Panc1 (cell line): ENCODE results near the gene LMTK2. TPM values are rescaled to one million over a fixed set of nuclear protein-coding genes. Genes with fewer than 3 reads are reported as not detected.

Source experiments
- ATAC-seq: fragments of 200-7000 bp; cut with Tn5 transposase; 2 replicates; pipeline ENCODE4 v1.9.1; 2020; ENCODE audit warnings: mild to moderate bottlenecking, moderate library complexity
- BruUV-seq: library from RNA; stranded (reverse); fragments of 400-500 nt; replicated peaks from 2 replicates; lab custom pipeline; 2021; lab: Mats Ljungman, UMichigan
- CTCF ChIA-PET: fragments of 300-600 bp; sonication (Branson Sonifier 250); formaldehyde crosslinking; loops from one replicate; lab custom pipeline; 2022; ENCODE audit warnings: antibody characterized with exemption; lab: Charles Lee
- POLR2A ChIA-PET: fragments of 300-600 bp; sonication (Branson Sonifier 250); formaldehyde crosslinking; loops from one replicate; lab custom pipeline; 2022; ENCODE audit warnings: antibody characterized with exemption; lab: Charles Lee
- DNase-seq: peaks from one replicate; pipeline ENCODE4 v3.0.0-alpha.2; 2010; ENCODE audit warnings: low read depth, low spot score
- H3K27ac ChIP-seq: 2 replicates; pipeline ENCODE4 v1.5.1; 2011; ENCODE audit warnings: mild to moderate bottlenecking, low read length, inconsistent platforms
- H3K27me3 ChIP-seq: fragments of 200-500 bp; sonication (Bioruptor generic); 2 replicates; pipeline ENCODE4 v1.6.0; 2014; ENCODE audit warnings: low read length, inconsistent platforms; ENCODE audit not compliant: control insufficient read depth, insufficient read depth
- H3K36me3 ChIP-seq: fragments of 200-500 bp; sonication (Bioruptor generic); 2 replicates; pipeline ENCODE4 v1.5.1; 2014; ENCODE audit warnings: inconsistent platforms, mild to moderate bottlenecking, low read length, moderate library complexity; ENCODE audit not compliant: control insufficient read depth, insufficient read depth
- H3K4me1 ChIP-seq: 2 replicates; pipeline ENCODE4 v1.5.1; 2011; ENCODE audit warnings: inconsistent platforms, mild to moderate bottlenecking, low read length, moderate library complexity; ENCODE audit not compliant: control insufficient read depth, insufficient read depth
- H3K4me3 ChIP-seq, 2 experiments: 2 replicates each; pipeline ENCODE4 v1.5.1; 2011 to 2012; ENCODE audit warnings: low read depth in 2 of 2, low read length in 2 of 2, mild to moderate bottlenecking in 2 of 2, inconsistent platforms in 1 of 2, moderate library complexity in 1 of 2
- H3K9me3 ChIP-seq: fragments of 200-500 bp; sonication (Bioruptor generic); 2 replicates; pipeline ENCODE4 v1.5.1; 2014; ENCODE audit warnings: low read depth, mild to moderate bottlenecking, inconsistent platforms, low read length, moderate library complexity; ENCODE audit not compliant: control insufficient read depth, insufficient read depth
- POLR2AphosphoS5 ChIP-seq: IDR thresholded peaks from 2 replicates; pipeline ENCODE4 v1.6.1; 2012; ENCODE audit warnings: mild to moderate bottlenecking, low read depth, low read length, moderate library complexity
- SIN3A ChIP-seq: IDR thresholded peaks from 2 replicates; pipeline ENCODE4 v1.6.1; 2012; ENCODE audit warnings: low read depth, mild to moderate bottlenecking, low read length, moderate library complexity, borderline replicate concordance; ENCODE audit not compliant: insufficient read depth
- TCF7L2 ChIP-seq: IDR thresholded peaks from 2 replicates; pipeline ENCODE4 v1.6.1; 2011; ENCODE audit warnings: mild to moderate bottlenecking, low read depth, low read length, inconsistent platforms
- in situ Hi-C: cut with HindIII; loops from 2 replicates; pipeline ENCODE4 v1.10.0; 2016; ENCODE audit warnings: low sequenced_read_pairs, low pct_unique_long_range_greater_than_20kb
- intact Hi-C: fragments of 100-400 bp; cut with micrococcal nuclease; formaldehyde crosslinking; loops from one replicate; pipeline ENCODE4 v1.10.0; 2022; ENCODE audit not compliant: unreplicated experiment
- total RNA-seq: library from RNA; stranded (reverse); gene quantifications from one replicate; pipeline ENCODE4 v1.2.1, GENCODE V29; 2021; ENCODE audit not compliant: unreplicated experiment
- TF ChIP-seq, protein P1 (sequence below): fragments of 450-650 bp; IDR thresholded peaks from 2 replicates; pipeline ENCODE4 v1.5.1; 2017; ENCODE audit warnings: mild to moderate bottlenecking
- TF ChIP-seq, protein P2 (sequence below), 2 experiments: IDR thresholded peaks; 2 replicates each; pipeline ENCODE4 v1.6.1; 2011 to 2012; ENCODE audit warnings: low read depth in 2 of 2, control low read depth in 1 of 2, low read length in 1 of 2, mild to moderate bottlenecking in 1 of 2, moderate library complexity in 1 of 2; ENCODE audit not compliant: insufficient read depth in 1 of 2

The LMTK2 gene
- total RNA-seq, 1 experiment from 2014 or later = 25.4 TPM

DNA sequence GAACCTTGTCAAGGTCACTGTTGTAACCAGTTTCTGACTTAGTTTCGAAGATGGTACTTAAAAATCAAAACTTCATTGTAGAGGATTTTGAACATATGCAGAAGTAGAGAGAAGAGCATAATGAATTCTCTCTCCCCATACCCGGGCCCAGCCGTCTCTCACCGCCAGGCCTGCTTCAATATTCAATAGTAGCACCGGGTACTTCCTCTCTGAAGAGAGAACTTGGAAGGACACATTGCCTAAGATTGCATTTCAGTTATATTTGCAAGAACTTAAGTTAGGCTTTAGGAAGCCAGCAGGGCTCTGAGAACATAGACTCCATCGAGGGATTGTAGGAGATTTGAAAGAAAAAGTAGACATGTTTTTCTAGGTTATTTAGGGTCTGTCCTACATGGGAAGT lies 19.1 kb downstream of the LMTK2 start:
- no peak overlapping the region for H3K4me3 ChIP-seq
- no peaks in the 10 kb centered on the region for H3K9me3 ChIP-seq
- H3K36me3 ChIP-seq = no peaks in the 10 kb centered on the region
- TF ChIP-seq, protein P1, sequence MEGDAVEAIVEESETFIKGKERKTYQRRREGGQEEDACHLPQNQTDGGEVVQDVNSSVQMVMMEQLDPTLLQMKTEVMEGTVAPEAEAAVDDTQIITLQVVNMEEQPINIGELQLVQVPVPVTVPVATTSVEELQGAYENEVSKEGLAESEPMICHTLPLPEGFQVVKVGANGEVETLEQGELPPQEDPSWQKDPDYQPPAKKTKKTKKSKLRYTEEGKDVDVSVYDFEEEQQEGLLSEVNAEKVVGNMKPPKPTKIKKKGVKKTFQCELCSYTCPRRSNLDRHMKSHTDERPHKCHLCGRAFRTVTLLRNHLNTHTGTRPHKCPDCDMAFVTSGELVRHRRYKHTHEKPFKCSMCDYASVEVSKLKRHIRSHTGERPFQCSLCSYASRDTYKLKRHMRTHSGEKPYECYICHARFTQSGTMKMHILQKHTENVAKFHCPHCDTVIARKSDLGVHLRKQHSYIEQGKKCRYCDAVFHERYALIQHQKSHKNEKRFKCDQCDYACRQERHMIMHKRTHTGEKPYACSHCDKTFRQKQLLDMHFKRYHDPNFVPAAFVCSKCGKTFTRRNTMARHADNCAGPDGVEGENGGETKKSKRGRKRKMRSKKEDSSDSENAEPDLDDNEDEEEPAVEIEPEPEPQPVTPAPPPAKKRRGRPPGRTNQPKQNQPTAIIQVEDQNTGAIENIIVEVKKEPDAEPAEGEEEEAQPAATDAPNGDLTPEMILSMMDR = no peak
- TF ChIP-seq SIN3A (no peak), POLR2AphosphoS5 (no peak), TCF7L2 (no peak)
- TF ChIP-seq, protein P2, sequence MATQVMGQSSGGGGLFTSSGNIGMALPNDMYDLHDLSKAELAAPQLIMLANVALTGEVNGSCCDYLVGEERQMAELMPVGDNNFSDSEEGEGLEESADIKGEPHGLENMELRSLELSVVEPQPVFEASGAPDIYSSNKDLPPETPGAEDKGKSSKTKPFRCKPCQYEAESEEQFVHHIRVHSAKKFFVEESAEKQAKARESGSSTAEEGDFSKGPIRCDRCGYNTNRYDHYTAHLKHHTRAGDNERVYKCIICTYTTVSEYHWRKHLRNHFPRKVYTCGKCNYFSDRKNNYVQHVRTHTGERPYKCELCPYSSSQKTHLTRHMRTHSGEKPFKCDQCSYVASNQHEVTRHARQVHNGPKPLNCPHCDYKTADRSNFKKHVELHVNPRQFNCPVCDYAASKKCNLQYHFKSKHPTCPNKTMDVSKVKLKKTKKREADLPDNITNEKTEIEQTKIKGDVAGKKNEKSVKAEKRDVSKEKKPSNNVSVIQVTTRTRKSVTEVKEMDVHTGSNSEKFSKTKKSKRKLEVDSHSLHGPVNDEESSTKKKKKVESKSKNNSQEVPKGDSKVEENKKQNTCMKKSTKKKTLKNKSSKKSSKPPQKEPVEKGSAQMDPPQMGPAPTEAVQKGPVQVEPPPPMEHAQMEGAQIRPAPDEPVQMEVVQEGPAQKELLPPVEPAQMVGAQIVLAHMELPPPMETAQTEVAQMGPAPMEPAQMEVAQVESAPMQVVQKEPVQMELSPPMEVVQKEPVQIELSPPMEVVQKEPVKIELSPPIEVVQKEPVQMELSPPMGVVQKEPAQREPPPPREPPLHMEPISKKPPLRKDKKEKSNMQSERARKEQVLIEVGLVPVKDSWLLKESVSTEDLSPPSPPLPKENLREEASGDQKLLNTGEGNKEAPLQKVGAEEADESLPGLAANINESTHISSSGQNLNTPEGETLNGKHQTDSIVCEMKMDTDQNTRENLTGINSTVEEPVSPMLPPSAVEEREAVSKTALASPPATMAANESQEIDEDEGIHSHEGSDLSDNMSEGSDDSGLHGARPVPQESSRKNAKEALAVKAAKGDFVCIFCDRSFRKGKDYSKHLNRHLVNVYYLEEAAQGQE (IDR thresholded peaks at IDR 0.05; ENCODE audit: insufficient read depth in 1 of 2, low read depth in 2 of 2, low read length in 1 of 2) = no peak
- H3K4me1 ChIP-seq = no peaks in the 10 kb centered on the region
- POLR2A ChIA-PET = no interaction called here
- no peak for ATAC-seq
- intact Hi-C loops = no loop called here
- H3K27ac ChIP-seq = no peak overlapping the region
- DNase-seq = no peak
- CTCF ChIA-PET = no interaction called here
- no TSS peak for BruUV-seq
- H3K27me3 ChIP-seq = no peaks in the 10 kb centered on the region
- in situ Hi-C loops = no loop called here

DNA sequence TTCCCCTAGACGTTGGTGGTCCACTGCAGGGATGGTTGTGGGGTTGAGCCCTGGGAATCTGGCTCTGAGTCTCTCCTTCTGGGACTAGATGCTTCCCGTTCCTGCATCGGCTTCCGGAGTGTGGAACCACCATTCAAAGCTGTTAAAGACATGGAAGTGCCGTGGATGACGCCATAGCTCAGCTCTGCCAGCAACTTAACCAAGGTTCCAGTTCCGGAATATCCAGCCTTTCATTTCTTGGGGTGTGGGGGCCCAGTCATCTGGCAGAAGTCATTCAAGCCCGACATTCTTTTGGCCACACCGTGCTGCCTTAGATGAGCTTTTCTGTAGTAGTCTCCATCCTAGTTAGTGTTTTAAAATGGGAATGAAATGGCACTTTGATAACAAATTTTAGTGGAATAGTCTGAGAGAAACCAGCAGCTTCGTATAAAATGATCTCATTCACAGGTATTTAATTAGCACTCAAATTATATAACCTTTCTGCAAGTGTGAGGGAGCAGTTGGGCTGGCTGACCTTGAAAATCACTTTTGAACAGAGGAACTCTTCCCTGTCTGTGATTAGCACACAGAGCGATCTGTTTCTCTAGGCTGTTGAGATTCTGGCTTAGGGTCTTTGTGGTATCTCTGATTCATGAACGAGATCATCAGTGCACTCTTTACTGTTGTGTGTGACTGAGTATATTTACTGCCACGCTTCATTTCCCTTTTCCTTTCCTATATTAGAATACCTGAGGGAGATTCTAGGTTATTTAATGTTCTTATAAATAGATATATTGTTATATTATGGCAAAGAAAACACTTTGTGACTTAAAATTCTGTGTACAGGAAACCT lies 19.9 kb downstream of the LMTK2 start:
- no peak for ATAC-seq
- no peak for DNase-seq
- ChIA-PET CTCF (no interaction called here), POLR2A (no interaction called here)
- H3K4me3 ChIP-seq = no peak overlapping the region
- BruUV-seq = no TSS peak
- H3K4me1 ChIP-seq = peaks cover 5% of the 10 kb centered on the region
- H3K9me3 ChIP-seq = no peaks in the 10 kb centered on the region
- no peak overlapping the region for H3K27ac ChIP-seq
- TF ChIP-seq SIN3A = no peak
- TF ChIP-seq, protein P1 = no peak
- TF ChIP-seq TCF7L2 = no peak
- TF ChIP-seq, protein P2 (IDR thresholded peaks at IDR 0.05; ENCODE audit: insufficient read depth in 1 of 2, low read depth in 2 of 2, low read length in 1 of 2) = no peak
- no peak for TF ChIP-seq POLR2AphosphoS5
- no peaks in the 10 kb centered on the region for H3K36me3 ChIP-seq
- no peaks in the 10 kb centered on the region for H3K27me3 ChIP-seq
- intact Hi-C loops (no loop called here), in situ Hi-C loops (no loop called here)
